Parathyroid adenoma (tissue), 2 donors: ENCODE results near the gene LRRC7.

Experiments used
- H2AFZ ChIP-seq: fragments of 300-600 bp; sonication (generic); one replicate; pipeline ENCODE4 v1.7.0; 2017; ENCODE audit warnings: antibody characterized with exemption, mild to moderate bottlenecking
- H3K27ac ChIP-seq: fragments of 300-600 bp; sonication (generic); one replicate; pipeline ENCODE4 v1.7.0; 2017
- H3K27me3 ChIP-seq: fragments of 300-600 bp; sonication (generic); one replicate; pipeline ENCODE4 v1.7.0; 2017; ENCODE audit warnings: low read length; ENCODE audit not compliant: control insufficient read depth, insufficient read depth
- H3K36me3 ChIP-seq: fragments of 300-600 bp; sonication (generic); one replicate; pipeline ENCODE4 v1.7.0; 2017; ENCODE audit warnings: low read length; ENCODE audit not compliant: control insufficient read depth, insufficient read depth
- H3K4me1 ChIP-seq: fragments of 300-600 bp; sonication (generic); one replicate; pipeline ENCODE4 v1.7.0; 2017; ENCODE audit warnings: control low read depth
- H3K4me2 ChIP-seq: fragments of 300-600 bp; sonication (generic); one replicate; pipeline ENCODE4 v1.7.0; 2017; ENCODE audit warnings: low read length
- H3K4me3 ChIP-seq: fragments of 300-600 bp; sonication (generic); one replicate; pipeline ENCODE4 v1.7.0; 2017; ENCODE audit warnings: low read depth, low read length
- H3K79me2 ChIP-seq: fragments of 300-600 bp; sonication (generic); one replicate; pipeline ENCODE4 v1.7.0; 2017; ENCODE audit warnings: control low read depth
- H3K9ac ChIP-seq: fragments of 300-600 bp; sonication (generic); one replicate; pipeline ENCODE4 v1.7.0; 2017; ENCODE audit warnings: mild to moderate bottlenecking
- H3K9me3 ChIP-seq: fragments of 300-600 bp; sonication (generic); one replicate; pipeline ENCODE4 v1.7.0; 2017; ENCODE audit warnings: low read length; ENCODE audit not compliant: control insufficient read depth
- CTCF ChIP-seq: fragments of 300-600 bp; sonication (generic); IDR thresholded peaks from one replicate; pipeline ENCODE4 v1.7.0; 2017; ENCODE audit warnings: antibody characterized with exemption, mild to moderate bottlenecking
- donor health status: primary hyperparathyroidism.

Gene LRRC7

GRCh38 chr1:69691179-69691578 lies 123.5 kb downstream of the LRRC7 start:
- Histone ChIP-seq H3K27me3 (no peaks in the 10 kb centered on the region), H2AFZ (no peak overlapping the region), H3K4me1 (no peaks in the 10 kb centered on the region), H3K4me3 (no peak overlapping the region), H3K9ac (no peak overlapping the region), H3K79me2 (no peaks in the 10 kb centered on the region), H3K36me3 (no peaks in the 10 kb centered on the region), H3K4me2 (no peak overlapping the region), H3K9me3 (no peaks in the 10 kb centered on the region), H3K27ac (no peak overlapping the region)
- TF ChIP-seq CTCF, result no peak

- H3K4me1 ChIP-seq, result no peaks in the 10 kb centered on the region
- no peaks in the 10 kb centered on the region for H3K27me3 ChIP-seq
- no peak overlapping the region for H3K27ac ChIP-seq
- H3K9me3 ChIP-seq, result no peaks in the 10 kb centered on the region
- no peaks in the 10 kb centered on the region for H3K79me2 ChIP-seq
- no peak overlapping the region for H2AFZ ChIP-seq
- H3K4me2 ChIP-seq, result no peak overlapping the region
- H3K4me3 ChIP-seq, result no peak overlapping the region
- TF ChIP-seq CTCF, result no peak
- no peaks in the 10 kb centered on the region for H3K36me3 ChIP-seq
- H3K9ac ChIP-seq, result no peak overlapping the region
Observed at GRCh38 chr1:69693921-69694675, 126.4 kb downstream of the LRRC7 start.

GRCh38 chr1:69697340-69697739 lies 129.6 kb downstream of the LRRC7 start:
- Histone ChIP-seq H3K36me3 (no peaks in the 10 kb centered on the region), H3K9ac (no peak overlapping the region), H3K27ac (no peak overlapping the region), H3K9me3 (no peaks in the 10 kb centered on the region), H3K4me3 (no peak overlapping the region), H3K4me1 (no peaks in the 10 kb centered on the region), H3K27me3 (no peaks in the 10 kb centered on the region), H3K4me2 (no peak overlapping the region), H3K79me2 (no peaks in the 10 kb centered on the region), H2AFZ (no peak overlapping the region)
- no peak for TF ChIP-seq CTCF

GRCh38 chr1:69700770-69701169 lies 133.0 kb downstream of the LRRC7 start:
- no peak overlapping the region for H3K9ac ChIP-seq
- no peaks in the 10 kb centered on the region for H3K79me2 ChIP-seq
- no peak overlapping the region for H3K27ac ChIP-seq
- H3K4me1 ChIP-seq, result no peaks in the 10 kb centered on the region
- no peak overlapping the region for H3K4me2 ChIP-seq
- H3K27me3 ChIP-seq, result no peaks in the 10 kb centered on the region
- no peak for TF ChIP-seq CTCF
- no peaks in the 10 kb centered on the region for H3K36me3 ChIP-seq
- H2AFZ ChIP-seq, result no peak overlapping the region
- H3K4me3 ChIP-seq, result no peak overlapping the region
- H3K9me3 ChIP-seq, result no peaks in the 10 kb centered on the region

GRCh38 chr1:69702085-69702484 lies 134.4 kb downstream of the LRRC7 start:
- TF ChIP-seq CTCF, result no peak
- Histone ChIP-seq H3K27ac (no peak overlapping the region), H3K4me2 (no peak overlapping the region), H3K4me3 (no peak overlapping the region), H3K4me1 (no peaks in the 10 kb centered on the region), H2AFZ (no peak overlapping the region), H3K9ac (no peak overlapping the region), H3K9me3 (no peaks in the 10 kb centered on the region), H3K27me3 (no peaks in the 10 kb centered on the region), H3K36me3 (no peaks in the 10 kb centered on the region), H3K79me2 (no peaks in the 10 kb centered on the region)
